ENCODE data around the gene SEPTIN6. TPM values are rescaled to one million over a fixed set of nuclear protein-coding genes. Genes with fewer than 3 reads are reported as not detected.

SEPTIN6 gene
- total RNA-seq: 100 to 1,000 TPM; 154 to 156 TPM

GRCh38 chrX:119693040-119693995, at the start of gene SEPTIN6:
SEPTIN6 (minus strand) TSS chrX:119693168; CDS start chrX:119693105, 63 bp downstream.
- Mint-ChIP-seq H3K4me3 (peak within 1 kb of the TSS; percentile 88), H3K27ac (peak within 1 kb of the TSS; percentile 99), H3K4me1 (ENCODE audit: low read depth) (peaks cover 6% of the 10 kb centered on the region), H3K9me3 (no peaks in the 10 kb centered on the region), H3K27me3 (no peaks in the 10 kb centered on the region), H3K36me3 (peaks cover 5% of the 10 kb centered on the region)
- ChIA-PET CTCF (interaction anchor here (0.6 to 2.7 kb wide), 7 partner anchors 9 to 61 kb away, joined by 3 to 12 read pairs (median 5); no protein-coding TSS in a partner anchor), POLR2A (interaction anchor here (0.6 to 4.3 kb wide), 17 partner anchors 10 to 119 kb away, joined by 3 to 43 read pairs (median 5); partner anchors contain the start of genes NKRF, RPL39, SOWAHD and UBE2A)
- DNase-seq: peak; percentile 89
- intact Hi-C loops (cut with micrococcal nuclease): loop anchor here (2.0 to 5.0 kb wide), 5 partner anchors 15 to 226 kb away; partner anchors contain the start of genes SLC25A5 and UBE2A

- H3K4me3 Mint-ChIP-seq: no peak overlapping the region
- no peak for DNase-seq
- H3K36me3 Mint-ChIP-seq: no peaks in the 10 kb centered on the region
- CTCF ChIA-PET: interaction anchor here (1.0 kb wide), 1 partner anchor 154 kb away, joined by 3 read pairs; no protein-coding TSS in a partner anchor
- no peaks in the 10 kb centered on the region for H3K27me3 Mint-ChIP-seq
- H3K4me1 Mint-ChIP-seq (ENCODE audit: low read depth): no peaks in the 10 kb centered on the region
- intact Hi-C loops (cut with micrococcal nuclease): no loop called here
- H3K9me3 Mint-ChIP-seq: no peaks in the 10 kb centered on the region
- no peak overlapping the region for H3K27ac Mint-ChIP-seq
- POLR2A ChIA-PET: no interaction called here
Measured at GRCh38 chrX:119738742-119739141, 45.8 kb upstream of the SEPTIN6 start.

- no peak for DNase-seq
- Mint-ChIP-seq H3K4me3 (no peak overlapping the region), H3K36me3 (no peaks in the 10 kb centered on the region), H3K27me3 (no peaks in the 10 kb centered on the region), H3K4me1 (ENCODE audit: low read depth) (no peaks in the 10 kb centered on the region), H3K9me3 (no peaks in the 10 kb centered on the region), H3K27ac (no peak overlapping the region)
- ChIA-PET CTCF (interaction anchor here (0.8 to 1.3 kb wide), 3 partner anchors 9 to 220 kb away, joined by 3 to 4 read pairs (median 4); no protein-coding TSS in a partner anchor), POLR2A (no interaction called here)
- intact Hi-C loops (cut with micrococcal nuclease): no loop called here
Measured at GRCh38 chrX:119736206-119736764, 43.3 kb upstream of the SEPTIN6 start.

GRCh38 chrX:119735467-119735866, 42.5 kb upstream of the SEPTIN6 start:
- no peak overlapping the region for H3K4me3 Mint-ChIP-seq
- H3K27ac Mint-ChIP-seq: no peak overlapping the region
- no peaks in the 10 kb centered on the region for H3K27me3 Mint-ChIP-seq
- H3K4me1 Mint-ChIP-seq (ENCODE audit: low read depth): no peaks in the 10 kb centered on the region
- ChIA-PET CTCF (interaction anchor here (0.8 to 1.3 kb wide), 4 partner anchors 8 to 220 kb away, joined by 3 to 4 read pairs (median 4); no protein-coding TSS in a partner anchor), POLR2A (no interaction called here)
- intact Hi-C loops (cut with micrococcal nuclease): no loop called here
- DNase-seq: no peak
- H3K36me3 Mint-ChIP-seq: no peaks in the 10 kb centered on the region
- no peaks in the 10 kb centered on the region for H3K9me3 Mint-ChIP-seq

- Mint-ChIP-seq H3K9me3 (no peaks in the 10 kb centered on the region), H3K4me1 (ENCODE audit: low read depth) (no peaks in the 10 kb centered on the region), H3K27ac (no peak overlapping the region), H3K27me3 (no peaks in the 10 kb centered on the region), H3K36me3 (no peaks in the 10 kb centered on the region), H3K4me3 (no peak overlapping the region)
- POLR2A ChIA-PET: no interaction called here
- CTCF ChIA-PET: interaction anchor here (1.1 to 1.3 kb wide), 2 partner anchors 9 to 219 kb away, joined by 3 to 4 read pairs; no protein-coding TSS in a partner anchor
- DNase-seq: no peak
- intact Hi-C loops (cut with micrococcal nuclease): no loop called here
Measured at GRCh38 chrX:119734897-119735339, 42.0 kb upstream of the SEPTIN6 start.

- no peak overlapping the region for H3K27ac Mint-ChIP-seq
- POLR2A ChIA-PET: interaction anchor here (1.3 kb wide), 1 partner anchor 52 kb away, joined by 4 read pairs; no protein-coding TSS in a partner anchor
Measured at GRCh38 chrX:119729408-119730201, 36.6 kb upstream of the SEPTIN6 start.

GRCh38 chrX:119728487-119728886, 35.5 kb upstream of the SEPTIN6 start:
- Mint-ChIP-seq H3K4me3 (no peak overlapping the region), H3K27ac (no peak overlapping the region), H3K27me3 (no peaks in the 10 kb centered on the region), H3K36me3 (no peaks in the 10 kb centered on the region), H3K4me1 (ENCODE audit: low read depth) (peaks cover 5% of the 10 kb centered on the region), H3K9me3 (no peaks in the 10 kb centered on the region)
- POLR2A ChIA-PET: interaction anchor here (2.1 kb wide), 1 partner anchor 37 kb away, joined by 6 read pairs; no protein-coding TSS in a partner anchor
- intact Hi-C loops (cut with micrococcal nuclease): loop anchor here (5.0 kb wide), 1 partner anchor 36 kb away; the partner anchor contains the start of gene SEPTIN6
- CTCF ChIA-PET: interaction anchor here (0.6 to 3.7 kb wide), 14 partner anchors 19 to 211 kb away, joined by 3 to 34 read pairs (median 4); no protein-coding TSS in a partner anchor
- DNase-seq: no peak

More at GRCh38 chrX:119729408-119730201, 36.6 kb upstream of the SEPTIN6 start:
- intact Hi-C loops (cut with micrococcal nuclease): loop anchor here (1.0 to 5.0 kb wide), 3 partner anchors 37 to 213 kb away; partner anchors contain the start of gene SEPTIN6
- DNase-seq: peak; percentile 68
- Mint-ChIP-seq H3K27me3 (no peaks in the 10 kb centered on the region), H3K36me3 (no peaks in the 10 kb centered on the region), H3K9me3 (no peaks in the 10 kb centered on the region), H3K4me3 (no peak overlapping the region), H3K4me1 (ENCODE audit: low read depth) (peaks cover 5% of the 10 kb centered on the region)
- CTCF ChIA-PET: interaction anchor here (0.6 to 3.7 kb wide), 33 partner anchors 9 to 247 kb away, joined by 3 to 34 read pairs (median 4); partner anchors contain the start of gene SEPTIN6

- intact Hi-C loops (cut with micrococcal nuclease): loop anchor here (5.0 kb wide), 1 partner anchor 35 kb away; the partner anchor contains the start of gene SEPTIN6
- ChIA-PET POLR2A (interaction anchor here (0.6 to 2.1 kb wide), 3 partner anchors 34 to 44 kb away, joined by 5 to 6 read pairs (median 6); partner anchors contain the start of gene SEPTIN6), CTCF (interaction anchor here (0.6 to 3.7 kb wide), 10 partner anchors 9 to 245 kb away, joined by 3 to 34 read pairs (median 4); no protein-coding TSS in a partner anchor)
- H3K27me3 Mint-ChIP-seq: no peaks in the 10 kb centered on the region
- DNase-seq: peak; percentile 21
- no peaks in the 10 kb centered on the region for H3K9me3 Mint-ChIP-seq
- H3K4me3 Mint-ChIP-seq: no peak overlapping the region
- H3K36me3 Mint-ChIP-seq: no peaks in the 10 kb centered on the region
- H3K27ac Mint-ChIP-seq: peak overlapping the region; percentile 87
- H3K4me1 Mint-ChIP-seq (ENCODE audit: low read depth): peaks cover 5% of the 10 kb centered on the region
Measured at GRCh38 chrX:119726900-119727555, 34.1 kb upstream of the SEPTIN6 start.

- H3K4me3 Mint-ChIP-seq: no peak overlapping the region
- DNase-seq: no peak
- ChIA-PET CTCF (no interaction called here), POLR2A (no interaction called here)
- H3K9me3 Mint-ChIP-seq: no peaks in the 10 kb centered on the region
- intact Hi-C loops (cut with micrococcal nuclease): no loop called here
- H3K4me1 Mint-ChIP-seq (ENCODE audit: low read depth): peaks cover 1% of the 10 kb centered on the region
- no peaks in the 10 kb centered on the region for H3K36me3 Mint-ChIP-seq
- no peaks in the 10 kb centered on the region for H3K27me3 Mint-ChIP-seq
- H3K27ac Mint-ChIP-seq: no peak overlapping the region
Measured at GRCh38 chrX:119721926-119722325, 29.0 kb upstream of the SEPTIN6 start.

- H3K4me1 Mint-ChIP-seq (ENCODE audit: low read depth): no peaks in the 10 kb centered on the region
- no peaks in the 10 kb centered on the region for H3K27me3 Mint-ChIP-seq
- intact Hi-C loops (cut with micrococcal nuclease): no loop called here
- no peak overlapping the region for H3K27ac Mint-ChIP-seq
- no peaks in the 10 kb centered on the region for H3K9me3 Mint-ChIP-seq
- no peak for DNase-seq
- CTCF ChIA-PET: no interaction called here
- POLR2A ChIA-PET: no interaction called here
- no peak overlapping the region for H3K4me3 Mint-ChIP-seq
- no peaks in the 10 kb centered on the region for H3K36me3 Mint-ChIP-seq
Measured at GRCh38 chrX:119721487-119721886, 28.5 kb upstream of the SEPTIN6 start.

Measured in activated CD4-positive, alpha-beta memory T cell treated with anti-CD3 and anti-CD28 coated beads for 36 hours (primary cell).